Measurements from ENCODE around the gene IRX4. TPM values are rescaled to one million over a fixed set of nuclear protein-coding genes. Genes with fewer than 3 reads are reported as not detected.

Gene IRX4
- total RNA-seq, 1 donor from 2014 or later = not detected

DNA sequence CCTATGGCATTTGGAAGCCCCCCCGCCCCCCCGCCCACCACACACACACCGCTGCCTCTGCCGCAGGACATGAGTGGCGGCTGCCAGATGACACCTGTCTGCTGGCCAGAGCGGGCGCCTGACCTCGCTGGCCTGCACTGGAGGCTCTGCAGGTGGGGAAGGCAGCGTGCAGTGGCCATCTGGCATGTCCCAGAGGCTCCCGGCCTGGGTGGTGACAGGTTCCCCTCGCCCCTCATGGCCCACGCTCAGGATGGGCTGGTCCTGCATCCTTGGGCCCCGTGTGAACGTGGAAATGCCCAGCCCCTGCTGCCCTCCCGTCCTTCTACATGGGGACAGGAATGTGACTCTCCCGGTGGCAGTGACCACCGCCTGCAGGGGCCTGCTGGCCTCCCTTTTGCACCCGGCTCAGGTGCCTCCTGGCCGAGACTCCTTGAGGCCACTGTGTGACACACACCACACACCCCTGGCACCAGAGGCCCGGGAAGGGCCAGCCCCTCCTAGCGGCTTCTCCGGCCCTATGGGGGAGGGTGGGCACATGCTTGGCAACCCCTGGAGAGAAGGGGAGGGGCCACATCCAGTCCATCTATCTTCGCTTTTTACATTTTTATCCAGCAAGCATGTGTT lies 30.3 kb downstream of the IRX4 start:
- no peak for DNase-seq (ENCODE audit: low read depth)
- no peak overlapping the region for H3K4me3 ChIP-seq (ENCODE audit: low read depth, low read length)
- TF ChIP-seq, protein P1, sequence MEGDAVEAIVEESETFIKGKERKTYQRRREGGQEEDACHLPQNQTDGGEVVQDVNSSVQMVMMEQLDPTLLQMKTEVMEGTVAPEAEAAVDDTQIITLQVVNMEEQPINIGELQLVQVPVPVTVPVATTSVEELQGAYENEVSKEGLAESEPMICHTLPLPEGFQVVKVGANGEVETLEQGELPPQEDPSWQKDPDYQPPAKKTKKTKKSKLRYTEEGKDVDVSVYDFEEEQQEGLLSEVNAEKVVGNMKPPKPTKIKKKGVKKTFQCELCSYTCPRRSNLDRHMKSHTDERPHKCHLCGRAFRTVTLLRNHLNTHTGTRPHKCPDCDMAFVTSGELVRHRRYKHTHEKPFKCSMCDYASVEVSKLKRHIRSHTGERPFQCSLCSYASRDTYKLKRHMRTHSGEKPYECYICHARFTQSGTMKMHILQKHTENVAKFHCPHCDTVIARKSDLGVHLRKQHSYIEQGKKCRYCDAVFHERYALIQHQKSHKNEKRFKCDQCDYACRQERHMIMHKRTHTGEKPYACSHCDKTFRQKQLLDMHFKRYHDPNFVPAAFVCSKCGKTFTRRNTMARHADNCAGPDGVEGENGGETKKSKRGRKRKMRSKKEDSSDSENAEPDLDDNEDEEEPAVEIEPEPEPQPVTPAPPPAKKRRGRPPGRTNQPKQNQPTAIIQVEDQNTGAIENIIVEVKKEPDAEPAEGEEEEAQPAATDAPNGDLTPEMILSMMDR (conservative IDR thresholded peaks at IDR 0.05; ENCODE audit: low read depth, low read length) = no peak

DNA sequence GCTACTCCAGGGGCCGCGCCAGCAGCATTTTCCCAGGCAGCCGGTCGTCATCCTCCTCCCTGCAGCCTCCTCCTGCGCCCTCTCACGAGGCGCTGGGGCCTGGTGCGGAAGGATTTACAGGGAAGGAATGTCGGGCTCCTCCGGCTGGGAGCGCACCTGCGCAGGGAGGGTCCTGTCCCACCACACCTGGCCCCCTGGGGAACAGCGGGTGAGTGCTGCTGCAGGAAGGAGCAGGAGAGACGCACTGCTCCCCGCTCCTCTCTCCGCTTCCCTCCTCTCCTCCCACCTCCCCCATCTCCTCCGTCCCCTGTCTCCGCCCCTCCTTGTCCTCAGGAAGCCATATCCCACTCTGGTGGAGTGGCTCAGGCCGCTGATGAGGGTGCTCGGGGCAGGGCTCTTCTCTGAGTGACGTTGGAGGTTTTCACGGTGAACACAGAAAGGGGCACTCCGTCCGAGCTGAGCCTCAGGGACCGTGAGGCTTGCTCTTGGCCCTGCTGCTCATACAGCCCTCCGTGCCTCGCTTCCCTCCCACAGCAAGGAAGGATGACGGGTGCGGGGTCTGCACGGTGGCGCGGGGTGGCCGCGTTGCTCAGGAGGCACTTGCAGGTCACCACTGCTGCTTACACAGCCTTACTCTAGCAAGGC lies 31.3 kb downstream of the IRX4 start:
- TF ChIP-seq, protein P1 (conservative IDR thresholded peaks at IDR 0.05; ENCODE audit: low read depth, low read length) = no peak
- DNase-seq (ENCODE audit: low read depth) = no peak

DNA sequence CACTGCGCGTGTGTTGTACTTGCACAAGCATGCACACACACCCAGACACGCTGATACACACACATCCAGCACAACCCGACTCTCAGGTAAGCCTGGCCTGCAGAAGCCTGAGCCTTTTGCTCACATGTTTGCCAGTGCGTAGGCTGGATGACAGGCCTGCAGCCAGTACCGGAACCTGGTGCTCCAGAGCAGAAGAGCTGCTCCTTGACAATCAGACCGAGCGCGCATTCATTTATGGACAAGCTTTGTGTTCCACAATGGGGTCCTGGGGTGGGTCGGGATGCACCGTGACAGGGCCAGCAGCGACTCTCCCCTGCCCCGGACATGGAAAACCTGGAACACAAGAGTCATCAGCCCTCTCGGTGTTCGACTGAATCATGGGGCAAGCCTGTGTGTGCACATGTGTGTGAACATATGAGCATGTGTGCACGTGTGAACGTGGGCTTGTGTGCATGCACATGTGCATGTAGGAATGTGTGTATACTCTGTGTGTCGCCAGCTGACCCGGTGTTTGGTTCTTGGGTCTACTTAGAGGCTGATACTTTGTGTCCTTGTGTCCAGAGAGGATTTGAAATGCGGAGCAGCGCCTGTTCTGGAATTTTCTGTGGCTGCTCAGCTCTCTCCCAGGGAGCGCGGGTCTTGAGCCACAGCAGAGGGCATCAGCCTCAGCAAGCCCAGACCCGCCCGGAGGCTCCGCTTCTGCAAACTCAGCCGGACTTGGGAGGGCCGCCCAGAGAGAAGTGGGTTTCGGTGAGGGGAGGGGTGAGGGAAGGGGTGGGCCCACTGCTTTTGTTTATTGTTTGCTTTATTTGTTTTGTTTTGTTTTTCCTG lies 32.2 kb downstream of the IRX4 start:
- TF ChIP-seq, protein P1 (conservative IDR thresholded peaks at IDR 0.05; ENCODE audit: low read depth, low read length) = no peak
- H3K4me3 ChIP-seq (ENCODE audit: low read depth, low read length) = no peak overlapping the region
- no peak for DNase-seq (ENCODE audit: low read depth)

More for the DNA sequence above, 31.3 kb downstream of the IRX4 start:
- no peak overlapping the region for H3K4me3 ChIP-seq (ENCODE audit: low read depth, low read length)

DNA sequence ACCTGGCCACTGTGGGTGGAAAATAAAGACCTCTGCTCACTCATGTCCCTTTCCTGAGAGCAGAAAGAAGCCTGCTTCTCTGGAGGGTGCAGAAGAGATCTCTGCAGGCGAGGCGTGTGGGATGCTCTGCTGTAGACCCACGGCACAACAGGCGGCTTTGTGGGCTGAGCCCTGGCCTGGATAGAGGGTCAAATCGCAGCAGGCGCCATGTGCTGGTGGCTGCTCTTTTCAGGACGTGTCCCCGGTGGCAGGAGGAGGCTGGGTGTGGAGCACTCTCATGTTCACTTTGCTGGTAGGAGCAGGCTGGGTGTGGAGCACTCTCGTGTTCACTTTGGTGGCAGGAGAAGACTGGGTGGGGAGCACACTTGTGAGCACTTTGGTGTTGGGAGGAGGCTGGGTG lies 35.1 kb downstream of the IRX4 start:
- DNase-seq (ENCODE audit: low read depth) = no peak
- H3K4me3 ChIP-seq (ENCODE audit: low read depth, low read length) = no peak overlapping the region
- TF ChIP-seq, protein P1 (conservative IDR thresholded peaks at IDR 0.05; ENCODE audit: low read depth, low read length) = no peak

DNA sequence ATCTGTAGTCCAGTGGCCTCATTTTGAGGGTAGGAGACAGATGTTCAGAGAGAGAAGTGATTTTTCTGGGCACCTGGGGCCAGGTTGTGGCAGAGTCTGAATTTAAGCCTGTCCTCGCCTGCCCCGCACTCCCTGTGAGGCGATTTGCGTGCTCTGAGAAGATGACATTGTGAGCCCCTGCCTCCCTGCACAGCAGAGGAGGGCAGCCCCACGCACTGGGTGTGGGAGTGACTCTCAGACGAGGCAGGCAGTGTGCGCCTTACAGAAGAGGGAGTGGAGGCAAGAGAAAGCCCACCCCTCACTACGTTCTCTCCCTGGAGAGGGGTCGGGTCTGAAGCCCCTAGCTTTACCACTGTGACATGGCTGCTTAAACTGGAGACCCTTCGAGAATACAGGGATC lies 35.7 kb downstream of the IRX4 start:
- TF ChIP-seq, protein P1 (conservative IDR thresholded peaks at IDR 0.05; ENCODE audit: low read depth, low read length) = no peak
- no peak overlapping the region for H3K4me3 ChIP-seq (ENCODE audit: low read depth, low read length)
- DNase-seq (ENCODE audit: low read depth) = no peak

DNA sequence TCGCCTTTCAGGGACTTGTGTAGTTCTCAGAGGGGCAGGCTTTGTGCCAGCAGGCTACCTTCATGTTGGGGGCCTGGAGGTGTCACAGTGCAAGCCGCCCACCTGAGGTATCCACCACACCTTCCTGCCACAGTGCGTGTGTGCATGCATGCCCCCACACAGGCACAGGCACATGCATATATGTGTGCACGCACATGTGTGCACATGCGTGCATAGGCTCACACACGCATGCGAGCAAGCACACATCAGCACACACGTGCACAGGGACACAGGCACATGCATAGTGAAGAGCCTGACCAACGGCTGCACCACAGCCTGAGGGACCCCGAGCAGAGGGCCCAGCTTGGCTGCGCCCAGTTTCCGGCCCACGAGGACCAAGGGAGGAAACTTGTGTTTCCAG lies 36.1 kb downstream of the IRX4 start:
- TF ChIP-seq, protein P1 (conservative IDR thresholded peaks at IDR 0.05; ENCODE audit: low read depth, low read length) = no peak

More for the DNA sequence above, 36.1 kb downstream of the IRX4 start:
- no peak for DNase-seq (ENCODE audit: low read depth)
- no peak overlapping the region for H3K4me3 ChIP-seq (ENCODE audit: low read depth, low read length)

All from epithelial cell of proximal tubule (primary cell).